H1 (cell line): ENCODE data around the gene MMADHC. TPM values are rescaled to one million over a fixed set of nuclear protein-coding genes. Genes with fewer than 3 reads are reported as not detected.

ENCODE experiments used
- CHD7 ChIP-seq: fragments of 300-600 bp; sonication (generic); IDR thresholded peaks from 2 replicates; pipeline ENCODE4 v1.7.1; 2012; ENCODE audit warnings: low read length, moderate library complexity, mild to moderate bottlenecking, inconsistent platforms; ENCODE audit not compliant: insufficient replicate concordance
- HDAC6 ChIP-seq: IDR thresholded peaks from one replicate; pipeline ENCODE4 v1.7.1; 2012; ENCODE audit warnings: low read depth, mild to moderate bottlenecking, inconsistent platforms, low read length, moderate library complexity
- SUZ12 ChIP-seq: fragments of 200-600 bp; sonication (generic); IDR thresholded peaks from 2 replicates; pipeline ENCODE4 v1.6.1; 2012; ENCODE audit warnings: mild to moderate bottlenecking, inconsistent platforms, low read length, moderate library complexity, mixed read lengths
- polyA plus RNA-seq, 7 experiments: library from polyadenylated mRNA; depleted of rRNA in 3 of 7; stranded (reverse) in 5 of 7; unstranded in 2 of 7; fragments of >200 nt in 5 of 7; fragments of 200-250 nt in 2 of 7; gene quantifications; 1 replicate in 5 of 7; 2 replicates in 1 of 7; 4 replicates in 1 of 7; pipeline versions ENCODE4 v1.2.1 to v1.2.3, GENCODE V29; 2011 to 2013; ENCODE audit warnings: missing spikeins in 2 of 7, mixed read lengths in 2 of 7
- total RNA-seq: library from RNA; stranded (reverse); fragmentation: NEBNext Ultra II Directional; extraction: Animal tissue kit (Norgen Biotek cat#: 25700); gene quantifications from 2 replicates; pipeline ENCODE4 v1.2.1, GENCODE V29; 2021

MMADHC gene
- total and polyA plus RNA-seq, 2 of the 8 experiments (the other 6 are each of a cell fraction or from before 2014, with no cell fraction given): 61.1 to 130 TPM

GRCh38 chr2:149594411-149594810, 6.8 kb upstream of the MMADHC start (continued):
- no peak for TF ChIP-seq CHD7
- TF ChIP-seq SUZ12: no peak
- no peak for TF ChIP-seq HDAC6
- TF ChIP-seq, all 59 proteins: peak for 0
